PFSK-1 (cell line): ENCODE results near the gene PTPRK.

Experiments
- POLR2AphosphoS5 ChIP-seq: IDR thresholded peaks from 2 replicates; pipeline ENCODE4 v1.6.1; 2012; ENCODE audit warnings: low read depth, mild to moderate bottlenecking, control low read depth, low read length, moderate library complexity
- REST ChIP-seq, 2 experiments: IDR thresholded peaks; 2 replicates each; pipeline versions ENCODE4 v1.6.1 to v1.8.0; 2011 to 2012; ENCODE audit warnings: low read depth in 2 of 2, low read length in 2 of 2, control low read depth in 1 of 2, inconsistent platforms in 1 of 2, mild to moderate bottlenecking in 1 of 2, moderate library complexity in 1 of 2; ENCODE audit not compliant: insufficient read depth in 1 of 2
- SIN3A ChIP-seq: IDR thresholded peaks from 2 replicates; pipeline ENCODE4 v1.6.1; 2012; ENCODE audit warnings: mild to moderate bottlenecking, low read length, moderate library complexity, borderline replicate concordance; ENCODE audit not compliant: insufficient read depth

DNA sequence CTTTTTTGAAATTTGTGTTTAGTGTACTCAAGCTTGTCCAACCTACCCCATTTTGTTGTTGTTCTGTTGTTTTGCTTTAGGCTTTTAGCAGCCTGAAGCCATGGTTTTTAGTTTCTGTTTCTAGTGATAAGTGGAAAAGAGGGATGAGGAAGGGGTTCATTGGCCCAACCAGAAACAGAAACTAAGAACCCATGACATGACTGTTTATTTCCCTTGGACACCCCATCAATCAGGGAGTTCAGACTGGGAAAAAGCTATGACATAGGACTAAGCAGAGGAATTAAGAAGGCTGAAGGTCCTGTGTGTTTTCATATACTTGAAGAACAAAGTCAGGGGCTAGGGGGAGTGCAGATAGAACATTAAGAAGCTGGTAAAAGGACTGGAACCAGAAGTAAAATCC is 425.0 kb downstream of the PTPRK start:
- TF ChIP-seq REST (IDR thresholded peaks at IDR 0.05; ENCODE audit: insufficient read depth in 1 of 2, low read depth in 2 of 2, low read length in 2 of 2) (no peak), POLR2AphosphoS5 (no peak), SIN3A (no peak)
